Measurements from ENCODE around the gene NCDN. TPM values are rescaled to one million over a fixed set of nuclear protein-coding genes. Genes with fewer than 3 reads are reported as not detected.

The NCDN gene
- total RNA-seq, 4 donors from 2014 or later, result 6.3 to 10.5 (median 7.9) TPM

DNA sequence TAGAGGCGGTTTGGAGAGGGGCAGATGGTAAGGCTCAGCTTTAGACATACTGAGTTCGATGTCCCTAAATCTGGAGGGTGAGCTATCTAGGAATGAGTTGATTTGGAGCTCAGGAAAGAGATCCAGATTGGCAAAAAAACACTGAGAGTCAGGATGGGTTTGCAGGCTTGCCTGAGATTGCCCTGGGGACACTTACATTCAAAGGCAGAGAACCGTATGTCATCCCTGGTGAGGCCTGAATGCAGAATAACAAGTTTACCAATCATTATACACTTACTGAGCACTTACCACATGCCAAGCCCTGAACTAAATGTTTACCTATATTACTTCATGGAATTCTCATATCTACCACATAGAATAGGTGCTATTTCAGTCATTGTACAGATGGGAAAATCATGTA is 43.0 kb downstream of the NCDN start:
- TF ChIP-seq, protein P1, sequence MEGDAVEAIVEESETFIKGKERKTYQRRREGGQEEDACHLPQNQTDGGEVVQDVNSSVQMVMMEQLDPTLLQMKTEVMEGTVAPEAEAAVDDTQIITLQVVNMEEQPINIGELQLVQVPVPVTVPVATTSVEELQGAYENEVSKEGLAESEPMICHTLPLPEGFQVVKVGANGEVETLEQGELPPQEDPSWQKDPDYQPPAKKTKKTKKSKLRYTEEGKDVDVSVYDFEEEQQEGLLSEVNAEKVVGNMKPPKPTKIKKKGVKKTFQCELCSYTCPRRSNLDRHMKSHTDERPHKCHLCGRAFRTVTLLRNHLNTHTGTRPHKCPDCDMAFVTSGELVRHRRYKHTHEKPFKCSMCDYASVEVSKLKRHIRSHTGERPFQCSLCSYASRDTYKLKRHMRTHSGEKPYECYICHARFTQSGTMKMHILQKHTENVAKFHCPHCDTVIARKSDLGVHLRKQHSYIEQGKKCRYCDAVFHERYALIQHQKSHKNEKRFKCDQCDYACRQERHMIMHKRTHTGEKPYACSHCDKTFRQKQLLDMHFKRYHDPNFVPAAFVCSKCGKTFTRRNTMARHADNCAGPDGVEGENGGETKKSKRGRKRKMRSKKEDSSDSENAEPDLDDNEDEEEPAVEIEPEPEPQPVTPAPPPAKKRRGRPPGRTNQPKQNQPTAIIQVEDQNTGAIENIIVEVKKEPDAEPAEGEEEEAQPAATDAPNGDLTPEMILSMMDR (IDR thresholded peaks at IDR 0.05; ENCODE audit: low read depth), result no peak

DNA sequence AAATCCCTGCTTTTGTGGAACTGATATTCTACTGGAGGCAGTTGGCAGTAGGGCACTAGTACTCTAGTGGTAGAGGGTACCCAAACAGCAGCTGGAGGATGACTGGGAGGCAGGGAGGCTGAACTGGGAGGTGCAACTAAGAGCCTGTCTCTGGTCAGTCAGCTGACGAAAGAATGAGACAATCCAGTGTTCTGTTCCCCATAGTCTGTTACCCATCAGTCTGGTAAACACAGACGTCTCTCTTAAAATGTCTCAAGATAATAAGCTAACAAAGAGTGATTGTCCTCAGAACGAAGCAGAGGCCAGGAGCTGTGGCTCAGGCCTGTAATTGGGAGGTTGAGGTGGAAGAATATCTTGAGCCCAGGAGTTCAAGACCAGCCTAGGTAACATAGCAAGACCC is 45.9 kb downstream of the NCDN start:
- TF ChIP-seq, protein P1 (IDR thresholded peaks at IDR 0.05; ENCODE audit: low read depth), result no peak

DNA sequence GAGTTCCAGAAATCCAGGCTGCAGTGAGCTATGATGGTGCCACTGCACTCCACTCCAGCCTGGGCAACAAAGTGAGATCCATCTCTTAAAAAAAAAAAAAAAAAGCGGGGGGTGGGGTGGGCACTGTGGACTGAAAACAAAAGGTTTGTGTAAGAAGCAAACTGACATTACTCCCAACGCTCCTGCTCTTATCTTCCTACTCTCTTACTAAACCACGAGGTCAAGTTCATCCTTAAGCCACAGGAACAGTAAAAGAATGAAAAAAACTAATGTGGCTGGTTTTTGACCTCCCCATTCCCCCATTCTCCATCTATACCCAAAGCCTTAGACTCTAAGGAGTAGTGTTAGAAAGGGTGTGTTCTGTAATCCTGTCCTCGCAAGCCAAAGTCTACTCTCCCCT is 46.3 kb downstream of the NCDN start:
- TF ChIP-seq, protein P1 (IDR thresholded peaks at IDR 0.05; ENCODE audit: low read depth), result no peak

DNA sequence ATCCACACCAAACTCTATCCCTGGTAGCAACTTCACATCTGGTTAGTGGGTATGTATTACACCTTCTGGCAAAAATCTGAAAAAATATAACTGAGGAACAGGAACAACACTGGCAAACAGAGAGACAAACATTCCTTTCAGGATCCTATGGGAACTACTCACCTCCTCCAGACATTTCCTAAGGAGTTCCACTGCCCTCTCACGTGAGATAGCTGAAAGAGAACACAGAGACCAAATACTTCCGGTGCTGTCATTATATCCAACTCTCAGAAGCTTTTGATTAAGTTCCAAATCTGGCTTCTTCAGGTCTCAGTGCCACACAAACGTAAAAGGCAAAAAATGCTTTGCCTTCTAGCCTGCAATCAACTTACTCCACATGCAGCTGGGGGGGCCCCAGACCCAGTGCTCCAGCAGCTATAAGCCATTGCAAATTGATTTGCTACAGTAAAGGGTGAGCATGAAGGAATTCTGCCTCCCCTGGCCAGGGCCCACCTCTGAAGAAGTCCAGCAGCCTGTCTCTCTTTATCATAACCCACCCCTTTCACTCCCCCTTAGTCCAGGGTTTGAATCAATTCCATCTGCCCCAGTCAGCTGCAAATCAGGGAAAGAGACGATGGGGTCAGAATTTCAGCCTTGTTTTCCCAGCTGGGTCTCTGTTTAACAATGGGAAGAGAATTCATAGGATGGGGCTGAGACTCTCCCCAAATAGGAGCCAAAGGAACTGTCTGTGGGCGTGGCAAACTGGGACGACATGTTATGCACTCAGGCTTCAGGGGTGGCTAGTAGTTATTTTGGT is 47.7 kb downstream of the NCDN start:
- TF ChIP-seq, protein P1 (IDR thresholded peaks at IDR 0.05; ENCODE audit: low read depth), result no peak

DNA sequence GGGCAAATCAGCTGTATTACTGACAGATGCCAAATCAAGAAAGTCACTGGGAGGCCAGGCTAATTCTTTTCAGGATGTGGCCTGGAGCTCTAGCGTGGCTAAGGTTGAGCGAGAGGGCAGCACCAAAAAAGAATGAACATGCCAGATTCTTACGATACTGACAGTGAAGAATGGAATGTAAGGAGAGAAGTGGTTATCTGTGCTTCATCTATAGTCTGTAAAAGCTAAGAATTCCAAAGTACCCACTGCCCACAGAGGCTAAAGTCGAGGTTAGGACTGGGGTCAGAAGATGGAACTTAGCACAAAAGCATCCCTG is 48.2 kb downstream of the NCDN start:
- TF ChIP-seq, protein P1 (IDR thresholded peaks at IDR 0.05; ENCODE audit: low read depth), result no peak

DNA sequence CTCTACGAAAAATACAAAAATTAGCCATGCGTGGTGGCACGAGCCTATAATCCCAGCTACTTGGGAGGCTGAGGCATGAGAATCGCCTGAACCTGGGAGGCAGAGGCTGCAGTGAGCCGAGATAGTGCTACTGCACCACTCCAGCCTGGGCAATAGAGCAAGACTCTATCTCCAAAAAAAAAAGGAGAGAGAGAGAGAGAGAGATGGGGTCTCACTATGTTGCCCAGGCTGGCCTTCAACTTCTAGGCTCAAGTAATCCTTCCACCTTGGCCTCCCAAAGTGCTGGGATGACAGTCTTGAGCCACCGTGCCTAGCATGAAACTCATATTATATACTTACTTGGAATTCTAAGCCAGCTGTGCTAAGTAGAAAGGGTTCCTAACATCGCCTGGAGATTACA is 54.1 kb downstream of the NCDN start:
- TF ChIP-seq, protein P1 (IDR thresholded peaks at IDR 0.05; ENCODE audit: low read depth), result no peak

DNA sequence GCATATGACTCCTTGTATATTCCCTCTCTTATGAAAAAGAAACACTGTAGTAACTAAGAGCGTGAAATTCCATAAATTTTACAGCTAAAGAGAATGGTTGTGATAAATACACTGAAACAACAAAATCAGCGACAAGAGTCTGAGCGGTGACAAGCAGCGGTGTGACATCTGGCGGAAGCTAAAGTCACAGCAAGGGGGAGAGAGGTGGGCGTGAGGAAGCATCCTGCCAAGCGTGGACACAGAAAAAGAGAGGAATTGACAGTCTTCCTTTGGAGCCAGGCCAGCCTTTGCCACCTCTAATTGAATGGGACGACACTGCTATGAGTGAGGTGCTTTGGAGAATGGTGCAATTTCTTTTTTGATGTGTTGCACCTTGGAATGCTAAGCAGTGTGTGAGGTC is 57.8 kb downstream of the NCDN start:
- TF ChIP-seq, protein P1 (IDR thresholded peaks at IDR 0.05; ENCODE audit: low read depth), result no peak

Other genes with a start within 250 kb of the NCDN start
- 10 to 100 TPM; 35.9 to 77.6 (median 61.8) TPM for gene KIAA0319L, start 396 bp upstream of the NCDN start, total RNA-seq
- 1 to 10 TPM in 1 of 4 donors, under 1 TPM in 2, not detected in 1; 0.22 to 1.5 (median 0.57) TPM for gene TFAP2E, start 15.5 kb downstream of the NCDN start, total RNA-seq
- 10 to 100 TPM; 26.9 to 42.7 (median 30.0) TPM for gene PSMB2, start 83.7 kb downstream of the NCDN start, total RNA-seq
- 10 to 100 TPM in 3 of 4 donors, 1 to 10 TPM in 1; 6.4 to 14.8 (median 12.5) TPM for gene C1orf216, start 161.1 kb downstream of the NCDN start, total RNA-seq
- 1 to 10 TPM in 1 of 4 donors, under 1 TPM in 3; 0.33 to 1.9 (median 0.50) TPM for gene CLSPN, start 212.2 kb downstream of the NCDN start, total RNA-seq